H9 (cell line): ENCODE results near the gene PCDHB7. TPM values are rescaled to one million over a fixed set of nuclear protein-coding genes. Genes with fewer than 3 reads are reported as not detected.
"Not testable (repeated sequence)": the region's sequence is repeated elsewhere in the genome, so short reads cannot be mapped to it uniquely, and the experiment has no call there.

Experiments used
- DNase-seq: peaks from one replicate; pipeline ENCODE4 v3.0.0-alpha.2; 2017
- H2AFZ ChIP-seq: one replicate; pipeline ENCODE4 v1.6.1; 2013; ENCODE audit warnings: mild to moderate bottlenecking, low read length, control low read depth, moderate library complexity
- H2AK5ac ChIP-seq: 2 replicates; pipeline ENCODE4 v1.6.1; 2013; ENCODE audit warnings: low read length, control low read depth, mixed read lengths; ENCODE audit not compliant: insufficient read length
- H2BK120ac ChIP-seq: one replicate; pipeline ENCODE4 v1.6.1; 2013; ENCODE audit warnings: low read depth, mild to moderate bottlenecking, low read length, control low read depth, inconsistent platforms; ENCODE audit not compliant: poor library complexity, severe bottlenecking
- H2BK12ac ChIP-seq: 2 replicates; pipeline ENCODE4 v1.6.1; 2013; ENCODE audit warnings: low read length, control low read depth, mixed read lengths, low read depth; ENCODE audit not compliant: insufficient read length
- H2BK15ac ChIP-seq: 2 replicates; pipeline ENCODE4 v1.6.1; 2013; ENCODE audit warnings: low read depth, low read length, control low read depth
- H2BK20ac ChIP-seq: one replicate; pipeline ENCODE4 v1.6.1; 2013; ENCODE audit warnings: low read depth, mild to moderate bottlenecking, low read length, control low read depth, inconsistent platforms; ENCODE audit not compliant: poor library complexity, severe bottlenecking
- H2BK5ac ChIP-seq: 2 replicates; pipeline ENCODE4 v1.6.1; 2013; ENCODE audit warnings: low read length, control low read depth, mixed read lengths; ENCODE audit not compliant: insufficient read length
- H3K14ac ChIP-seq: 2 replicates; pipeline ENCODE4 v1.6.1; 2013; ENCODE audit warnings: low read length, control low read depth; ENCODE audit not compliant: insufficient read depth
- H3K18ac ChIP-seq: 2 replicates; pipeline ENCODE4 v1.6.1; 2013; ENCODE audit warnings: low read depth, mild to moderate bottlenecking, mixed read lengths, low read length, control low read depth; ENCODE audit not compliant: insufficient read length
- H3K23ac ChIP-seq: 2 replicates; pipeline ENCODE4 v1.6.1; 2013; ENCODE audit warnings: low read length, control low read depth, mixed read lengths, low read depth; ENCODE audit not compliant: insufficient read length
- H3K23me2 ChIP-seq: 2 replicates; pipeline ENCODE4 v1.6.1; 2013; ENCODE audit warnings: low read depth, mild to moderate bottlenecking, mixed read lengths, low read length, control low read depth; ENCODE audit not compliant: insufficient read length, poor library complexity, severe bottlenecking
- H3K27ac ChIP-seq: 2 replicates; pipeline ENCODE4 v1.5.1; 2013; ENCODE audit warnings: low read length, control low read depth, mixed read lengths, low read depth; ENCODE audit not compliant: insufficient read length
- H3K27me3 ChIP-seq: 2 replicates; pipeline ENCODE4 v1.6.1; 2013; ENCODE audit warnings: low read length, control low read depth, inconsistent platforms; ENCODE audit not compliant: insufficient read depth
- H3K4ac ChIP-seq: 2 replicates; pipeline ENCODE4 v1.6.1; 2013; ENCODE audit warnings: low read depth, mild to moderate bottlenecking, control low read depth, inconsistent platforms, low read length, moderate library complexity
- H3K4me1 ChIP-seq: 2 replicates; pipeline ENCODE4 v1.6.1; 2013; ENCODE audit warnings: low read length, control low read depth, inconsistent platforms; ENCODE audit not compliant: insufficient read depth
- H3K4me2 ChIP-seq: 2 replicates; pipeline ENCODE4 v1.6.1; 2013; ENCODE audit warnings: low read length, control low read depth, mixed read lengths; ENCODE audit not compliant: insufficient read length, insufficient read depth
- H3K56ac ChIP-seq: 2 replicates; pipeline ENCODE4 v1.6.1; 2013; ENCODE audit warnings: low read depth, mild to moderate bottlenecking, mixed read lengths, low read length, control low read depth; ENCODE audit not compliant: insufficient read length
- H3K79me1 ChIP-seq: 2 replicates; pipeline ENCODE4 v1.6.1; 2013; ENCODE audit warnings: low read depth, mild to moderate bottlenecking, moderate library complexity, low read length, control low read depth, inconsistent platforms; ENCODE audit not compliant: insufficient read depth, poor library complexity, severe bottlenecking
- H3K79me2 ChIP-seq: 2 replicates; pipeline ENCODE4 v1.6.1; 2013; ENCODE audit warnings: low read length, control low read depth, inconsistent platforms; ENCODE audit not compliant: insufficient read depth
- H3K9ac ChIP-seq: 2 replicates; pipeline ENCODE4 v1.6.1; 2013; ENCODE audit warnings: low read length, control low read depth, mixed read lengths; ENCODE audit not compliant: insufficient read length; ENCODE audit errors: extremely low read depth
- H3K9me3 ChIP-seq: one replicate; pipeline ENCODE4 v1.6.1; 2013; ENCODE audit warnings: low read depth, low read length, inconsistent platforms; ENCODE audit not compliant: control insufficient read depth
- H3T11ph ChIP-seq: one replicate; pipeline ENCODE4 v1.6.1; 2013; ENCODE audit warnings: mild to moderate bottlenecking, low read length, control low read depth, inconsistent platforms
- H4K20me1 ChIP-seq: one replicate; pipeline ENCODE4 v1.6.1; 2013; ENCODE audit not compliant: control insufficient read depth, insufficient read length, insufficient read depth
- H4K5ac ChIP-seq: 2 replicates; pipeline ENCODE4 v1.6.1; 2013; ENCODE audit warnings: low read depth, mild to moderate bottlenecking, mixed read lengths, low read length, control low read depth; ENCODE audit not compliant: insufficient read length
- H4K8ac ChIP-seq: replicated peaks from 2 replicates; pipeline ENCODE4 v1.6.1; 2013; ENCODE audit warnings: low read length, control low read depth, mixed read lengths, low read depth; ENCODE audit not compliant: insufficient read length
- H4K91ac ChIP-seq: 2 replicates; pipeline ENCODE4 v1.6.1; 2013; ENCODE audit warnings: low read depth, mild to moderate bottlenecking, moderate library complexity, mixed read lengths, low read length, control low read depth; ENCODE audit not compliant: insufficient read length
- H3K27ac Mint-ChIP-seq, 3 experiments: 2 replicates in 2 of 3; 3 replicates in 1 of 3; pipeline ENCODE4 v1.8.0; 2020 to 2021; ENCODE audit warnings: mixed read lengths in 3 of 3, mild to moderate bottlenecking in 1 of 3, moderate library complexity in 1 of 3
- H3K27me3 Mint-ChIP-seq: 2 replicates; pipeline ENCODE4 v1.8.0; 2021; ENCODE audit warnings: low read depth, mild to moderate bottlenecking, moderate library complexity, mixed read lengths
- H3K36me3 Mint-ChIP-seq, 3 experiments: 2 replicates in 2 of 3; 3 replicates in 1 of 3; pipeline ENCODE4 v1.8.0; 2020 to 2021; ENCODE audit warnings: low read depth in 3 of 3, mixed read lengths in 3 of 3; ENCODE audit not compliant: insufficient read depth in 1 of 3
- H3K4me1 Mint-ChIP-seq, 2 experiments: 2 replicates each; pipeline ENCODE4 v1.8.0; 2020; ENCODE audit warnings: mixed read lengths in 2 of 2
- H3K4me3 Mint-ChIP-seq, 2 experiments: 2 replicates in 1 of 2; 3 replicates in 1 of 2; pipeline ENCODE4 v1.8.0; 2020 to 2021; ENCODE audit warnings: mild to moderate bottlenecking in 2 of 2, mixed read lengths in 2 of 2, moderate library complexity in 1 of 2
- H3K9me3 Mint-ChIP-seq, 2 experiments: 2 replicates in 1 of 2; 3 replicates in 1 of 2; pipeline ENCODE4 v1.8.0; 2020; ENCODE audit warnings: mild to moderate bottlenecking in 2 of 2, mixed read lengths in 2 of 2, moderate library complexity in 1 of 2
- WGBS: extraction: QIAGEN DNeasy Blood & Tissue Kit; methylation state at CpG from one replicate; pipeline ENCODE4 v1.1.7; 2013; ENCODE audit warnings: missing lambda C conversion rate, low lambda C conversion rate, mixed read lengths; ENCODE audit not compliant: insufficient read length; ENCODE audit errors: extremely low coverage; 5-methylcytosine and 5-hydroxymethylcytosine counted together
- total RNA-seq: library from RNA; stranded (reverse); gene quantifications from 2 replicates; pipeline ENCODE4 v1.2.1, GENCODE V29; 2021

Gene PCDHB7
- total RNA-seq, 1 experiment from 2014 or later, result 0.52 TPM

- H3K56ac ChIP-seq, H3K9me3 ChIP-seq, H2BK15ac ChIP-seq, H3K4me3 Mint-ChIP-seq, H3K4me2 ChIP-seq, H2BK12ac ChIP-seq, H3K4me1 ChIP-seq, H3K27me3 Mint-ChIP-seq, H3K79me1 ChIP-seq, H3K18ac ChIP-seq, H3K9ac ChIP-seq, H2AK5ac ChIP-seq, H3K36me3 Mint-ChIP-seq, H3K27me3 ChIP-seq, H3K23ac ChIP-seq, H4K20me1 ChIP-seq, H2BK120ac ChIP-seq, H2AFZ ChIP-seq, H3T11ph ChIP-seq, H3K27ac Mint-ChIP-seq, H3K14ac ChIP-seq, H3K27ac ChIP-seq, H4K91ac ChIP-seq, H2BK5ac ChIP-seq, H4K5ac ChIP-seq, H4K8ac ChIP-seq, H3K4ac ChIP-seq, DNase-seq, H2BK20ac ChIP-seq, H3K23me2 ChIP-seq, H3K79me2 ChIP-seq: not testable (repeated sequence)
- Mint-ChIP-seq H3K9me3 (peaks cover 14 to 34% of the 10 kb centered on the region in 2 experiments), H3K4me1 (peaks cover 12 to 19% of the 10 kb centered on the region in 2 experiments)
- WGBS, result no CpG with 5 or more reads among the region's 30 CpGs
Measured at GRCh38 chr5:141225421-141225820, 53.0 kb downstream of the PCDHB7 start.

Other genes with a start within 250 kb of the PCDHB7 start
- 8.0 and 8.7 TPM in 2 replicates for gene PCDHAC1, start 246.3 kb upstream of the PCDHB7 start, total RNA-seq
- 4.8 and 5.4 TPM in 2 replicates for gene PCDHAC2, start 206.2 kb upstream of the PCDHB7 start, total RNA-seq
- 0.07 and 0.11 TPM in 2 replicates for gene PCDHB1, start 121.3 kb upstream of the PCDHB7 start, total RNA-seq
- 26.3 and 27.7 TPM in 2 replicates for gene PCDHB2, start 78.0 kb upstream of the PCDHB7 start, total RNA-seq
- 2.0 and 2.3 TPM in 2 replicates for gene PCDHB3, start 72.2 kb upstream of the PCDHB7 start, total RNA-seq
- gene PCDHB4, start 50.8 kb upstream of the PCDHB7 start, total RNA-seq, result 1.3 and 1.6 TPM in 2 replicates
- 2.8 and 2.9 TPM in 2 replicates for gene PCDHB5, start 37.4 kb upstream of the PCDHB7 start, total RNA-seq
- gene PCDHB6, start 22.6 kb upstream of the PCDHB7 start, total RNA-seq, result 0.22 TPM in 1 of 2 replicates, not detected in the other
- gene PCDHB8, start 5.1 kb downstream of the PCDHB7 start, total RNA-seq, result 0.57 and 0.86 TPM in 2 replicates
- 6.5 and 8.0 TPM in 2 replicates for gene PCDHB16, start 9.7 kb downstream of the PCDHB7 start, total RNA-seq
- 2.6 and 2.9 TPM in 2 replicates for gene PCDHB9, start 14.5 kb downstream of the PCDHB7 start, total RNA-seq
- gene PCDHB10, start 19.7 kb downstream of the PCDHB7 start, total RNA-seq, result 1.5 and 1.6 TPM in 2 replicates
- 1.9 and 2.0 TPM in 2 replicates for gene PCDHB11, start 27.0 kb downstream of the PCDHB7 start, total RNA-seq
- gene PCDHB12, start 36.1 kb downstream of the PCDHB7 start, total RNA-seq, result 2.3 and 3.1 TPM in 2 replicates
- gene PCDHB13, start 41.3 kb downstream of the PCDHB7 start, total RNA-seq, result 1.5 and 1.7 TPM in 2 replicates
- gene PCDHB14, start 50.7 kb downstream of the PCDHB7 start, total RNA-seq, result 1.5 and 2.4 TPM in 2 replicates
- gene PCDHB15, start 72.8 kb downstream of the PCDHB7 start, total RNA-seq, result 5.2 and 7.0 TPM in 2 replicates
- not detected in 2 replicates for gene SLC25A2, start 131.4 kb downstream of the PCDHB7 start, total RNA-seq
- 90.3 TPM in 2 replicates for gene TAF7, start 148.1 kb downstream of the PCDHB7 start, total RNA-seq
- 0.63 and 0.72 TPM in 2 replicates for gene PCDHGA1, start 157.9 kb downstream of the PCDHB7 start, total RNA-seq
- gene PCDHGA2, start 166.1 kb downstream of the PCDHB7 start, total RNA-seq, result 0.90 and 1.1 TPM in 2 replicates
- gene PCDHGA3, start 171.2 kb downstream of the PCDHB7 start, total RNA-seq, result 0.88 and 0.94 TPM in 2 replicates
- gene PCDHGB1, start 177.5 kb downstream of the PCDHB7 start, total RNA-seq, result 5.0 and 5.2 TPM in 2 replicates
- gene PCDHGA4, start 182.4 kb downstream of the PCDHB7 start, total RNA-seq, result 2.3 and 2.6 TPM in 2 replicates
- gene PCDHGB2, start 187.3 kb downstream of the PCDHB7 start, total RNA-seq, result 3.2 and 3.8 TPM in 2 replicates
- 1.1 and 1.3 TPM in 2 replicates for gene PCDHGA5, start 191.5 kb downstream of the PCDHB7 start, total RNA-seq
- gene PCDHGB3, start 197.6 kb downstream of the PCDHB7 start, total RNA-seq, result 1.6 and 1.7 TPM in 2 replicates
- 1.5 and 1.7 TPM in 2 replicates for gene PCDHGA6, start 201.2 kb downstream of the PCDHB7 start, total RNA-seq
- gene PCDHGA7, start 210.1 kb downstream of the PCDHB7 start, total RNA-seq, result 0.83 and 0.88 TPM in 2 replicates
- 3.8 and 4.2 TPM in 2 replicates for gene PCDHGB4, start 215.1 kb downstream of the PCDHB7 start, total RNA-seq
- 0.90 and 1.0 TPM in 2 replicates for gene PCDHGA8, start 220.0 kb downstream of the PCDHB7 start, total RNA-seq
- gene PCDHGB5, start 225.3 kb downstream of the PCDHB7 start, total RNA-seq, result 3.6 and 3.8 TPM in 2 replicates
- gene PCDHGA9, start 230.1 kb downstream of the PCDHB7 start, total RNA-seq, result 0.83 and 1.3 TPM in 2 replicates
- gene PCDHGB6, start 235.4 kb downstream of the PCDHB7 start, total RNA-seq, result 5.5 and 6.0 TPM in 2 replicates
- gene PCDHGA10, start 240.3 kb downstream of the PCDHB7 start, total RNA-seq, result 12.5 and 15.1 TPM in 2 replicates
- 6.8 and 7.7 TPM in 2 replicates for gene PCDHGB7, start 245.0 kb downstream of the PCDHB7 start, total RNA-seq
- gene PCDHGA11, start 248.4 kb downstream of the PCDHB7 start, total RNA-seq, result 2.6 and 2.7 TPM in 2 replicates